OCI-LY3 (cell line): Measurements from ENCODE around the gene TCN2.

Source experiments
- H2AFZ ChIP-seq: fragments of 200-600, 300-600 bp; shearing (Covaris generic); 2 replicates; pipeline ENCODE4 v1.6.0; 2014; ENCODE audit warnings: antibody characterized with exemption, low read depth, low read length
- H3K27ac ChIP-seq: fragments of 200-600, 300-600 bp; sonication (generic); 2 replicates; pipeline ENCODE4 v1.5.1; 2014; ENCODE audit warnings: mild to moderate bottlenecking, low read length, moderate library complexity, mixed read lengths
- H3K27me3 ChIP-seq: fragments of 200-600, 300-600 bp; sonication (generic); 2 replicates; pipeline ENCODE4 v1.6.1; 2014; ENCODE audit warnings: low read depth, low read length, mixed read lengths
- H3K36me3 ChIP-seq: fragments of 200-600, 300-600 bp; sonication (generic); replicated peaks from 2 replicates; pipeline ENCODE3; 2014; ENCODE audit warnings: low read depth, low read length, mixed read lengths
- H3K4me1 ChIP-seq: fragments of 300-600, 200-600 bp; sonication (generic); 2 replicates; pipeline ENCODE4 v1.6.1; 2014; ENCODE audit warnings: low read length, mixed read lengths
- H3K4me2 ChIP-seq: fragments of 200-600, 300-600 bp; sonication (generic); 2 replicates; pipeline ENCODE4 v1.6.1; 2014; ENCODE audit warnings: low read length, mixed read lengths
- H3K4me3 ChIP-seq: fragments of 300-600, 200-600 bp; sonication (generic); 2 replicates; pipeline ENCODE4 v1.5.1; 2014; ENCODE audit warnings: antibody characterized with exemption, mild to moderate bottlenecking, low read length, moderate library complexity
- H3K79me2 ChIP-seq: fragments of 300-600, 200-600 bp; shearing (Covaris generic); 2 replicates; pipeline ENCODE4 v1.6.1; 2014; ENCODE audit warnings: mild to moderate bottlenecking, low read length, mixed read lengths
- H3K9ac ChIP-seq: fragments of 300-600, 200-600 bp; shearing (Covaris generic); 2 replicates; pipeline ENCODE4 v1.6.0; 2014; ENCODE audit warnings: mild to moderate bottlenecking, low read length, moderate library complexity
- H3K9me3 ChIP-seq: fragments of 200-600, 300-600 bp; shearing (Covaris generic); 2 replicates; pipeline ENCODE4 v1.6.1; 2014; ENCODE audit warnings: low read length, mixed read lengths; ENCODE audit not compliant: insufficient read depth
- H4K20me1 ChIP-seq: fragments of 200-600, 300-600 bp; sonication (generic); 2 replicates; pipeline ENCODE4 v1.6.1; 2016; ENCODE audit warnings: low read length, mixed read lengths; ENCODE audit not compliant: insufficient read depth
- CTCF ChIP-seq: fragments of 200-600, 300-600 bp; sonication (generic); IDR thresholded peaks from 2 replicates; pipeline ENCODE4 v1.5.1; 2014; ENCODE audit warnings: antibody characterized with exemption, low read length, low read depth
- EZH2phosphoT487 ChIP-seq: fragments of 200-600 bp; shearing (Covaris generic); IDR thresholded peaks from 2 replicates; pipeline ENCODE4 v1.6.1; 2018; ENCODE audit warnings: antibody characterized with exemption, mixed run types, low read depth

The TCN2 gene

GRCh38 chr22:30610299-30610698 is 3.3 kb downstream of the TCN2 start:
- Histone ChIP-seq H3K4me3 (no peak overlapping the region), H2AFZ (no peak overlapping the region), H3K27me3 (no peaks in the 10 kb centered on the region), H3K79me2 (no peaks in the 10 kb centered on the region), H3K4me2 (no peak overlapping the region), H4K20me1 (no peaks in the 10 kb centered on the region), H3K4me1 (peaks cover 47% of the 10 kb centered on the region), H3K36me3 (no peaks in the 10 kb centered on the region), H3K9ac (no peak overlapping the region), H3K9me3 (no peaks in the 10 kb centered on the region), H3K27ac (no peak overlapping the region)
- TF ChIP-seq EZH2phosphoT487, result no peak
- no peak for TF ChIP-seq CTCF

GRCh38 chr22:30611197-30611596 is 4.2 kb downstream of the TCN2 start:
- Histone ChIP-seq H3K4me3 (no peak overlapping the region), H3K9me3 (no peaks in the 10 kb centered on the region), H3K4me2 (no peak overlapping the region), H2AFZ (no peak overlapping the region), H3K4me1 (peaks cover 42% of the 10 kb centered on the region), H3K36me3 (no peaks in the 10 kb centered on the region), H3K79me2 (no peaks in the 10 kb centered on the region), H3K27me3 (no peaks in the 10 kb centered on the region), H3K9ac (no peak overlapping the region), H4K20me1 (no peaks in the 10 kb centered on the region), H3K27ac (no peak overlapping the region)
- TF ChIP-seq EZH2phosphoT487, result no peak
- no peak for TF ChIP-seq CTCF

- H3K27ac ChIP-seq, result no peak overlapping the region
- TF ChIP-seq CTCF (no peak), EZH2phosphoT487 (no peak)
- H4K20me1 ChIP-seq, result no peaks in the 10 kb centered on the region
- no peaks in the 10 kb centered on the region for H3K79me2 ChIP-seq
- no peaks in the 10 kb centered on the region for H3K9me3 ChIP-seq
- no peak overlapping the region for H2AFZ ChIP-seq
- no peaks in the 10 kb centered on the region for H3K27me3 ChIP-seq
- no peaks in the 10 kb centered on the region for H3K36me3 ChIP-seq
- no peak overlapping the region for H3K4me3 ChIP-seq
- no peak overlapping the region for H3K9ac ChIP-seq
- H3K4me1 ChIP-seq, result peaks cover 32% of the 10 kb centered on the region
- H3K4me2 ChIP-seq, result no peak overlapping the region
These were observed 5.8 kb downstream of the TCN2 start for GRCh38 chr22:30612789-30613188.

- H2AFZ ChIP-seq, result no peak overlapping the region
- H3K27me3 ChIP-seq, result no peaks in the 10 kb centered on the region
- H3K79me2 ChIP-seq, result no peaks in the 10 kb centered on the region
- no peak overlapping the region for H3K4me3 ChIP-seq
- H3K36me3 ChIP-seq, result no peaks in the 10 kb centered on the region
- H4K20me1 ChIP-seq, result no peaks in the 10 kb centered on the region
- no peaks in the 10 kb centered on the region for H3K9me3 ChIP-seq
- no peak for TF ChIP-seq EZH2phosphoT487
- TF ChIP-seq CTCF, result no peak
- H3K9ac ChIP-seq, result no peak overlapping the region
- peaks cover 18% of the 10 kb centered on the region for H3K4me1 ChIP-seq
- H3K4me2 ChIP-seq, result no peak overlapping the region
- no peak overlapping the region for H3K27ac ChIP-seq
These were observed 7.3 kb downstream of the TCN2 start for GRCh38 chr22:30614268-30614667.
